Right renal cortex interstitium (tissue), 3 donors: ENCODE data around the gene VSTM1. TPM values are rescaled to one million over a fixed set of nuclear protein-coding genes. Genes with fewer than 3 reads are reported as not detected.
"Not testable (repeated sequence)": the region's sequence is repeated elsewhere in the genome, so short reads cannot be mapped to it uniquely, and the experiment has no call there.

Source experiments
- DNase-seq, 3 donors: peaks; one replicate each; pipeline ENCODE4 v3.0.0-alpha.2; 2013; ENCODE audit warnings: low read depth in 3 of 3, low spot score in 2 of 3
- polyA plus RNA-seq, 3 donors: library from polyadenylated mRNA; unstranded; fragments of 120-200 nt; gene quantifications; one replicate each; pipeline ENCODE4 v1.2.1, GENCODE V29; 2013; ENCODE audit not compliant: insufficient read length in 3 of 3

Gene VSTM1, protein sequence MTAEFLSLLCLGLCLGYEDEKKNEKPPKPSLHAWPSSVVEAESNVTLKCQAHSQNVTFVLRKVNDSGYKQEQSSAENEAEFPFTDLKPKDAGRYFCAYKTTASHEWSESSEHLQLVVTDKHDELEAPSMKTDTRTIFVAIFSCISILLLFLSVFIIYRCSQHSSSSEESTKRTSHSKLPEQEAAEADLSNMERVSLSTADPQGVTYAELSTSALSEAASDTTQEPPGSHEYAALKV
- under 1 TPM in 2 of 3 donors, not detected in 1; 0.23 to 0.42 TPM for polyA plus RNA-seq

DNA sequence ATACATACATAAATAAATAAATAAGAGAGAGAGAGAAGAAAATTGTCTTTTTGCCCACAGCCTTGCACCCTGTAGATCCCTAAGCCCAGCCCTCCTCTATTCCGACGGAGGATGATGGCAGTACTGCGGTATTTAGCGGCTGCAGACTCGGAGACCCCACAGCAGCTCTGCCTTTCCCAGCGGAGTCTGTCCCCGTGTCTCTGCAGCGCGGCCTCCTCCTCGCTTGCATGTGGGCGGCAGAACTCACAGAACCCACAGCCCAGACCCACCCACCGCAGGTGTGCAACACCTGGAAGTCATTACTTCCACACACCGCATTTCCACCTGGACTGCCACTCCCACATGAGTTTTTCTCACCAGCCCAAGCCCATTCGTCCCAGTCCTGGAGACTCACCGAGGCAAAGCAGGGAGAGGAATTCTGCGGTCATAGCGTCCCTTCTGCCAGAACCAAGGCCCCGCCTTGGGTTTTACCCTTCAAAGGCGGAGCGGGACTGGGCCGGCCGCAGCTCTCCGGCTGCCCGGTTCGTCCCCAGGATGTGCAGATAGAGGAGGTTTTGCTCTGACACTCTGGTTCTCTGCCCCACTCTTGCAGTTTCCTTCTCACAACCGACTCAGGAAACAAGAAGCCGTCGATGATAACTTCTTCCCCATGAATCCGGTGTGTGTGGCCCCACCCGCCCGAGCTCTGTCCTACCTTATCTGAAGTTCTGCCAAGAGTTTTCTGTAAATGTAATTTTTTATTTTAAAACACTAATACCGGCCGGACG is at the start of gene VSTM1:
Gene VSTM1, minus strand, starts transcription at position 548 of the 767 bp plus-strand sequence. Its CDS starts 120 bp downstream, at position 428.
- DNase-seq = no peak

DNA sequence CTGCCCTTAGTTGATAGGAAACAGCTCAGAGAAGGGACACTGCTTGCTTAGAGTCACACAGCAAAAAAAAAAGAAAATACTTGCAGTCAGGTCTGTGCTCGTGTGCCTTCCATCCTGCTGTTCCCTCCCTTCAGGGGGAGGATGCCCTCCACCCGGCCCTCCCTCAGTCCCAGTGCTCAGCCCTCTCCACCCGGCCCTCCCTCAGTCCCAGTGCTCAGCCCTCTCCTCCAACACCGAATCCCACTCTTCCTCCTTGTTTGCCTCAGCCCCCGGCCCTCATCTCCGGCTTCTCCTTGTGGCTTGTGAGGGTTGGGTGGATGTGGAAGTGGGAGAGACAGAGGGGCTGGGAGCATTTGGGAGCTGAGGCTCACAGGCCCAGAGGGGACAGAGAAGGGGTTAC is 46.0 kb upstream of the VSTM1 start:
- no peak for DNase-seq

DNA sequence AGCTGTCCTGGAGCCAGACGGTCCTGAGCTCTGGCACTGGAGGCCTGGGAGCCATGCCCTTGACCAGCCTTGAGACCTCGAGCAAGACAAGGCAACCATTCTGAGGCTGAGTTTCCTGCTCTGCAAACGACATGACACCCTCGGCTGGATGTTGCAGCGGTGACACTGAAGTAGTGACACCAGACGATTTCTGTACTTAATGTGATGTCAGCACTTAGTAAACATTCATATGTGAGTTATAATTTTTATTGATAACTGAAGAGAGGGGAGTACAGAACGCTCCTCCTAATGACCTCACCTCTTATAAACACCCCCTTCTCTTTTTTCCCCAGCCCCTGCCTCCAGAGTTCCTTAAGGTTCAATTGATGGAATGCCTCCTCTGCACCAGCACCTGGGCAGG is 44.8 kb upstream of the VSTM1 start:
- no peak for DNase-seq

DNA sequence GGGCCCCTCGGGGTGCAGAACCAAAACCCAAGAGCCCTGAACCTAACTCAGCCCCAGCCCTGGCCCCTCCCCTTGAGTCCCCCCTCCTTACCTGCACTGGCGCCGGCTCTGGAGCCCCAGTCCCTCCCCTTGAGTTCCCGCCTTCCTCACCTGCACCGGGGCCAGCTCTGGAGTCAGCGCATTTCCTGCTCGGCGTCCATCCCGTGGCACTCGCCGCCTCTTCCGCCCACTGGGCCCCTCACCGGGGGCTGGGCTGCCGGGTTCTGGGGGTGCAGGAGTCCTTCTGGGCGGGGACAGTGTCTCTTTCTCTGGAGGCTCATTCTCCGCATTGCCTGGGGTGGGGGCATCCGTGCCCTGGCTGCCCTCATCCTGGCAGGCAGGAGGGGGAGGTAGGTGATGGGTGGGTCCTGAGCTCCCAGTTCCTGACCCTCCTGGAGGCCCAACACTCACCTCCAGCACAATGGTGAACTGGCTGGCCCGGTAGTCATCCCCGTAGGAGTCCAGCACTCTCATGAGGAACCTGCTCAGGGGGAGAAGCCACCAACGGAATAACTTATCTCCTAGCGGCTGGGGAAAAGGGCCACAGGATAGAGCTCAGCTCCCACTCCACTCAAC is 44.3 kb upstream of the VSTM1 start:
- no peak for DNase-seq

DNA sequence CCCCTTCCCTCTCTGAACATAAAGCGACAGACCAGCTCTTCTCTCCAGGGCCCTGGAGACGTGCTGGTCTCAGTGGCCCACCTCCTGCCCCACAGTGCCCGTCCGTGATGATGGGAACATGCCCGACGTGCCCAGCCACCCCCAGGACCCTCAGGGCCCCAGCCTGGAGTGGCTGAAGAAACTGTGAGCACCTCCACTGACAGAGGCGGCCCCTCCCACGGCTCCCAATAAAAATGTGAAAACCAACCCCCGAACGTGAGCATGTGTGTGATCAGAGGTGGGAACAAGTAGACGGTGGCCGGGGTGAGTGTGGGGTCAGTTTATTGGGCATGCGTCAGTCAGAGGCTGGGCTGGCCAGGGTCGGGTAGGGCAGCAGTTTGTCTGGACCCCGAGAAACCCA is 43.0 kb upstream of the VSTM1 start:
- DNase-seq = no peak

DNA sequence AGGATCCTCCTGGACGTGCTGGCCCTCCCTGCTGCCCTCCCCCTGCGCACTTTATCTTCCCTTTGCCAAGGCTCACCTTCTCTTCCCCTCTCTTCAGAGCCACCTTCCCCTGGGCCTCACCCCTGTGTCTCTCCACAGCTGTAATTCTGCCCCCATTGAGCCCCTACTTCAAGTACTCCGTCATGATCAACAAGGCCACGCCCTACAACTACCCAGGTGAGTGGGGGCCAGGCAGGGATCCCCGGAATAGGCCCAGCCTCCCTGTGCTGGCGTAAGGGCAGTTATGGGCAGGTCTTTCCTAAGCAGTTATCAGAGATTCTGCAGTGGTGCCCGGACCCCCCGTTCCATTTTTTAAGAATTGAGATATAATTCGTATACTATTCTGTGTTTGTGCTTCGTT is 42.1 kb upstream of the VSTM1 start:
- DNase-seq = no peak

DNA sequence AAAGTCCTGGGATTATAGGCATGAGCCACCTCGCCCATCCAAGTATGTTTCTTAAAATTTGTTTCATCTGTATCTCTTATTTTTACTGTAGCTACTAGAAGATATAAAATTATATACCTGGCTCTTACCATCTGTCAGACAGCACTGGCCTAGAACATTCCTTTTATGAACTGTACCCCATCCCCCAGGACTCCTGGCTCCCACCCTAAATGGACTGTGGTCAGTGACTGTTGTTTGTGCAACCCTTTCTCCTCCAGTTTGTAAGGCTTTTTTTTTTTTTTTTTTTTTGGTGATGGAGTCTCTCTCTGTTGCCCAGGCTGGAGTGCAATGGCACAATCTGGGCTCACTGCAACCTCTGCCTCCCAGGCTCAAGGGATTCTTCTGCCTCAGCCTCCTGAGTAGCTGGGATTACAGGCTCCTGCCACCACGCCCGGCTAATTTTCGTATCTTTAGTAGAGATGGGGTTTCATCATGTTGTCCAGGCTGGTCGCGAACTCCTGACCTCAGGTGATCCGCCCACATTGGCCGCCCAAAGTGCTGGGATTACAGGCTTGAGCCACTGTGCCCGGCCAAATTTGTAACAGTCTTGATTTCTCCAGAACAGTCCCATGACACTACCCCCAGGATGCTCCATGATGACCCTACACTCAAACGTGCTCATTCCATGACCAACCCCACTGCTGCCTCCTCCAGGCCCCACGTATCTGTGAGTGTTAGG is 41.5 kb upstream of the VSTM1 start:
- DNase-seq = no peak

DNA sequence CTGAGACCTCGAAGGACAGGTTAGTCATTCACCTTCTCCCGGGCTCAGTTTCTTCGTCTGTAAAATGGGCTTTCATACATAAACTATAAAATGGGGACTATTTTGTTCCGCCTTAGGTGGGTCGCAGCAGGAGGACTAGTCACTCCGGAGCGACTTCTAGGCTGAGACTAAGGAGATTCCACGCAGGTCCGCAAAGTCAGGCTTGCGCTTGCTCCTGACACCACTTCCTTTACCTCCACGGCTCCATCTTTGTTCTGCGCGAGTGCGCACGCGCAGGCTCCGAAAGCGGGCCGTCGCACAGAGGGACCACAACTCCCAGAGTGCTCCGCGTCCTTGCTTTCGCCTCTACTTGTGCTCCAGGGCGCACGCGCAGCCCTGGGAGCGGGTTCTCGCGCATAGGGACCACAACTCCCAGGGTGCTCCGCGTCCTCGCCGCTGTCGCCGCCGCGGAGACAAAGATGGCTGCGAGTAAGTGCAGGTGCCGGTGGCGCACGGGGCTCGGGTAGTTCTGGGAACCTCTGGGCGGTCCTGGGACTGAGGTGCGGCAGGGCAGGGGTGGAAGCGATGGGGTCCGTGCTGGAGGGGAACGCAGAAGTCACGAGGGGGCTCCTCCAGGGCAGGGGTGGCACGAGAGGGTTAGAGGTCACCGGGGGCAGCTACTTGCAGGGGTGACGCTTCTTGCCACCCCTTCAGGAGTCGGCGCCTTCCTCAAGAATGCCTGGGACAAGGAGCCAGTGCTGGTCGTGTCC is 38.9 kb upstream of the VSTM1 start, which contains the start of gene NDUFA3:
Gene NDUFA3, plus strand, starts transcription at position 435 of the 749 bp plus-strand sequence. Its CDS starts 24 bp downstream, at position 459.
- DNase-seq = peak; percentile 94 to 98 (median 95)

DNA sequence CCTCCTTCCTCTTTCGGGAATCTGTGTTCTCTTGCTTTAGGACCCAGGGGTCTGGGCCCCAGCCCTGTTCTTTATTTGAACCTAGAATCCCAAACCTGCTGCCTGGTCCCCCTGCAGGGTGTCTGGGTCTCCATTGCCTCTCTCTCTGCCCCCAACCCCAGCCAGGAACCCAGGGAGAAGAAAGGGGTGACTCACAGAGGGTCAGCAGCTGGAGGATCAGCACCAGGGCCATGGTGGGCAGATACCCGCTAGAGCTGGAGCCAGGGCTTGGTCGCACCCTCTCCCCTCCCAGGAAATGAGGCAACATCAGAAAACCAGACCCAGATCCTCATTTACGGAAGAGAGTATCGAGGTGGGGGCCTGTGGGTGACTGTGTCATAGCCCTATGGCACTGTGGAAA is 36.9 kb upstream of the VSTM1 start, which contains the start of gene OSCAR:
Gene OSCAR, minus strand, starts transcription at position 243 of the 400 bp plus-strand sequence. Its CDS starts 11 bp downstream, at position 232.
- DNase-seq = no peak

DNA sequence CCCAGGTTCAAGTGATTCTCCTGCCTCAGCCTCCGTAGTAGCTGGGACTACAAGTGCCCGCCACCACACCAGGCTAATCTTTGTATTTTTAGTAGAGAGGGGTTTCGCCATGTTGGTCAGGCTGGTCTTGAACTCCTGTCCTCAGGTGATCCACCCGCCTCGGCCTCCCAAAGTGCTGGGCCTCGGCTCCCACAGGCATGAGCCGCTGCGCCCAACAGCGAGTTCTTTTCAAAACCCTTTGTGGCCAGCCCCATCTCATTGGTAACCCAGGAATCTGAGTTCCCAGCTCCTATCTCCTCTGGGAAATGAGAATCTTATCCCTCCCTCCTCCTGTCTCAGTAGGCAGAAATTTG is 36.2 kb upstream of the VSTM1 start:
- DNase-seq = not testable (repeated sequence)

DNA sequence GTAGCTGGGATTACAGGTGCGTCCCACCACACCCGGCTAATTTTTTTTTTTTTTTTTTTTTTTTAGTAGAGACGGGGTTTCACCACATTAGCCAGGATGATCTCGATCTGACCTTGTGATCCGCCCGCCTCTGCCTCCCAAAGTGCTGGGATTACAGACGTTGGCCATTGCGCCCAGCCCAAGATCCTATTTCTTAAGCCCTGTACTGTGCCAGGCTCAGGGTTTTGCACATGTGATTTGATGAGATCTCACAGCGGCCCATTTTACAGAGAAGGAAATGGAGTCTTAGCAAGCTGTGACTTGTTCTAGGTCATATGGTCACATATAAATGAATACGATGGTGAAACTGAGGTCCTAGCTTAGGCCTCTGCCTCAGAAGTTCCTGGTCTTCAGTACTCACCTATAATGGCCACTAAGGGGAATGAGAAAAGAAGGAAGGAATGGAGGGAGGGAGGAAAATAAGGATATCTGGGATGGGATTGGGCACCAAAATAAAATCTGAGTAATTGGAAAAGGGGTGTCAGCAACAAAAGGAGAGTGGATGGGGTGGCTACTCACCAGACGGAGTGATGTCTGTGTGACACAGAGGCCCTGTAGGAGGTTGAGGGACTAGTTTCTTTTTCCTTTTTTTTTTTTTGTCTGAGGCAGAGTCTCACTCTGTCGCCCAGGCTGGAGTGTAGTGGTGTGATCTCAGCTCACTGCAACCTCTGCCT is 35.6 kb upstream of the VSTM1 start:
- no peak for DNase-seq

DNA sequence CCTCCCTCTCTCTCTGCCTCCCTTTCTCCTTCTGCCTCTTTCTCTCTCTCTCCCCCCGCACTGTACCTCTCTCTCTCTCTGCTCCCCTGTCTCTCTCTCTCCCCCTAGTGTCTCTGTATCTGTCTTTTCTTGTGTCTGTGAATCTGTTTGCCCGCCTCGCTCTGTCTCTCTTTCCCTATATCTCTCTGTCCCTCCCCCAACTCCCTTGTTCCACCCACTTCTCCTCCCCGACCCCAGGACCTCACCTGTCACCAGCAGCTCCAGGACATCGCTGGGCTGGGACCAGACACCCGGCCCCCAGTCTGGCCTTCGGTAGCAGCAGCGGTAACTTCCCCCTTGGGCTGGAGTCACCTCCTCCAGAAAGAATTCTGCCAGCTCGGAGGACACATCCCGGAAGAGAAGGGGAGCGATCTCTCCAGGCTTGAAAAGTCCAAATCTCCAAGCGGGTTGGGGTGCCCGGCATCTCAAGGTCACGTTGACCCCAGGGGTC is 33.0 kb upstream of the VSTM1 start:
- DNase-seq = no peak

DNA sequence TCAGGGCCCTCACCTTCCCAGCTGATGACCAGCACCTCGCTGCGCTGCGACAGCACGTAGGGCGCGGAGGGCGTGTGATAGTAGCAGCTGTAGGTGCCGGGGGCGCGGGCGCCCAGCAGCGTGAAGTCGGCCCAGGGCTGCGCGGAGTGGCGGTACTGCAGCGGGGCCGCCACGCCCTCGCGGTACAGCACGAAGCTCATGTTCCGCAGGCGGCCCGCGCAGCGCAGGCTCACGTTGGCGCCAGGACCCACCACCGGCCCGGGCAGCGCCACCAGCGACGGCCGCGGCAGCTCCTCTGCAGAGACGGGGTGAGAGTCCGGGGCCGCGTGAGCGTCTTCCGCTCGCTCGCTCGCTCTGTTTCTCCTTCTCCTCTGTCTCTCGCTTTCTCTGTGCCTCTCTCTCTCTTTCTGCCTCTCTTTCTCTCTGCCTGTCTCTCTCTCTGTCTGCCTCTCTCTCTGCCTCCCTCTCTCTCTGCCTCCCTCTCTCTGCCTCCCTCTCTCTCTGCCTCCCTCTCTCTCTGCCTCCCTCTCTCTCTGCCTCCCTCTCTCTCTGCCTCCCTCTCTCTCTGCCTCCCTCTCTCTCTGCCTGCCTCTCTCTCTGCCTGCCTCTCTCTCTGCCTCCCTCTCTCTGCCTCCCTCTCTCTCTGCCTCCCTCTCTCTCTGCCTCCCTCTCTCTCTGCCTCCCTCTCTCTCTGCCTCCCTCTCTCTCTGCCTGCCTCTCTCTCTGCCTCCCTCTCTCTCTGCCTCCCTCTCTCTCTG is 32.3 kb upstream of the VSTM1 start:
- DNase-seq = not testable (repeated sequence)

DNA sequence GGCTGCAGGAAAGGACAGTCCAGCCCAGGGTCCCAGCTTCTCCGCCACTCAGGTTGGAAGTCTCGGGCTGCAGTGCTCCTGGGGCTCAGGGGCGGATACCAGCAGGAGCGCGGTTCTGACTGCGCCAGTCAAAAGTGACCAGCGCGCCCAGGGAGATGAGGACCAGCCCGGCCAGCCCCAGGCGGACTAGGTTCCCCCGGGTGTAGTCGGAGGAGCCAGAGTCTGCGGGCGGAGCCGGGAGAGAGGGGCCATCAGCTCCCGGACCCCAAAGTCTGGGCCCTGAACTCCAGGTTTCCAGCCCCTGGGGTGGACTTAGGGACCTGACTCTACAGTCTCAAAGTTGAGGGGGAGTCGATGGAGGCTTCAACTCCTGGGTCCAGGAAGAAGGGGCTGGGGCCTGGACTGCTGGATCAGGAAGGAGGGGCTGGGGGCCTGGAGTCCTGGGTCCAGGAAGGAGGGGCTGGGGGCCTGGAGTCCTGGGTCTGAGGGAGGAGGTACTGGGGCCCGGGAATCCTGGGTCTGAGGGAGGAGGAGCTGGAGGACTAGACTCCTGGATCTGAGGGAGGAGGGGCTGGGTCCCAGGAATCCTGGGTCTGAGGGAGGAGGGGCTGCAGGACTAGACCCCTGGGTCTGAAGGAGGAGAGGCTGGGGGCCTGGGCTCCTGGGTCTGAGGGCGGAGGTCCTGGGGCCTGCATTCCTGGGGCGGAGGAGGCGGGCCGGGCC is 31.6 kb upstream of the VSTM1 start:
- no peak for DNase-seq

DNA sequence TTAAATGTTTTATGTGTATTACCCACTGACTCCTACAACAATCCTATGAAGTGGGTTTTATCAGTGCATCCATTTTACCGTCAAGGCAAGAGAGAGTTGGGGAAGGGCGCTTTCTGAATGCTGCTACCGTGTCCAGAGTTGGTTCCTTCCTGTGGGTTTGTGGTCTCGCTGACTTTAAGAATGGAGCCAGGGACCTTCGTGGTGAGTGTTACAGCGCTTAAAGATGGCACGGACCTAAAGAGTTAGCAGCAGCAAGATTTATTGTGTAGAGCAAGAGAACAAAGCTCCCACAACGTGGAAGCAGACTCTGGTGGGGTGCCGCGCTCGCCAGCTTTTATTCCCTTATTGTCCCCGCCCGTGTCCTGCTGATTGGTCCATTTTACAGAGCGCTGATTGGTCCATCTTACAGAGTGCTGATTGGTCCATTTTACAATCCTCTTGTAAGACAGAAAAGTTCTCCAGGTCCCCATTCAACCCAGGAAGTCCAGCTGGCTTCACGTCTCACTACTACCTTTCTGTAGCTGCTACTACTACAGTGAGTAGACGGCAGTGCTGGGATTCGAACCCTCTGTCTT is 30.8 kb upstream of the VSTM1 start:
- no peak for DNase-seq

DNA sequence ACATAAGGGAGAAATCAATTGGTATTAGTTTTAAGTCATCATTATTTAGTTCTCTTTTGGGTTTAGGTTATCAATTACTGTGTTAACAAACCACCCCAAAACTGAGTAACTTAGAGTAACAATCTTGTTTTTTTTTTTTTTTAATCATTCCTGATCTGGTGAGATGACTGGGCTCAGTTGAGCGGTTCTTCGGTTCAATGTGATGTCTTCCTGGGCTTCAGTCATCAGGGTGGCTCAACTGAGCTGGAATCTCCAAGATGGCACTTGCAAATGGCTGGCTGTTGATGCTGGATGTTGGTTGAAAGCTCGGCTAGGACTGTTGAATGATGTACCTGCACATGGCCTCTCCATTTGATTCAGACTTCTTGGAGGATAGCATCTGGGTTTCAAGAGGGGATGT is 20.7 kb upstream of the VSTM1 start:
- DNase-seq = no peak

DNA sequence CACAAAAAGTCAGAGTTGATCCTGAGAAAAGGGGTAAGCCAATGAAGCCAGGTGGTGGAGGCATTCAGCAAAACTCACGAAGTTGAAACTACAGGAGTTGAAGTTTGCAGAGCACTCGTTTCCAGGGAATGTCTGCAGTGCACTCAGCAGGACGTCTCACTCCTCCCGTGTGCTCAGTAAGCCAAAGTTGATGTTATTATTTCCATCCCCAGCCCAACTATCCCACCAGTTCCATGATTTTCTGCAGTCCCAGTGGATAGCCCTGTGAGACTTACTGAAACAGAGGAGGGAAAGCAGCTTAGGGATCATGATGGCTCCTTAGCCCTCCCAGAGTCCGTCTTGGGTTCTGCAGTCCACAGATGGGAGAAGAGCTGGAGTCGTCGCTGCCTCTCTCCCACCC is 17.3 kb upstream of the VSTM1 start, which contains the start of gene TARM1:
Gene TARM1, minus strand, starts transcription at position 334 of the 400 bp plus-strand sequence. Its CDS starts 25 bp downstream, at position 309.
- DNase-seq = no peak

DNA sequence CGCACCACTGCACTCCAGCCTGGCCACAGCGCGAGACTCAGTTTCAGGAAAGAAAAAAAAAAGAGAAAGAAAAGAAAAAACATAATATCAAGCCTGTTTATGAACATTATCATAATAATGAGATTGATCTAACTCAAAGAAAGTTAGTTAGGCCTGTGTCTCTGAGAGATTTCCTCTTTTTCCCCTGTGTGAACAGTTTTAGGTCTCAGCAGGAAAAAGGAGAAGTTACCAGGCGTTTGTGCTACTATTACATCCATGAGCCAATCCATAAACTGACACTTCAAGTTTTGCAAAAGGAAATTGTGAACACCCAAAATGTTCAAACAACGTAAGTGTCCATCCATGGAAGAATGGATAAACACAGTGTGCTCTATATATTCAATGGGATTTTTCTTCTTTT is 13.6 kb upstream of the VSTM1 start:
- no peak for DNase-seq
